ENCODE measurements around the gene MYO7A.

GRCh38 chr11:77095551-77096490, 32.2 kb upstream of the MYO7A start:
- no peak for TF ChIP-seq POLR2A (IDR thresholded peaks at IDR 0.05)
- TF ChIP-seq, protein P1, sequence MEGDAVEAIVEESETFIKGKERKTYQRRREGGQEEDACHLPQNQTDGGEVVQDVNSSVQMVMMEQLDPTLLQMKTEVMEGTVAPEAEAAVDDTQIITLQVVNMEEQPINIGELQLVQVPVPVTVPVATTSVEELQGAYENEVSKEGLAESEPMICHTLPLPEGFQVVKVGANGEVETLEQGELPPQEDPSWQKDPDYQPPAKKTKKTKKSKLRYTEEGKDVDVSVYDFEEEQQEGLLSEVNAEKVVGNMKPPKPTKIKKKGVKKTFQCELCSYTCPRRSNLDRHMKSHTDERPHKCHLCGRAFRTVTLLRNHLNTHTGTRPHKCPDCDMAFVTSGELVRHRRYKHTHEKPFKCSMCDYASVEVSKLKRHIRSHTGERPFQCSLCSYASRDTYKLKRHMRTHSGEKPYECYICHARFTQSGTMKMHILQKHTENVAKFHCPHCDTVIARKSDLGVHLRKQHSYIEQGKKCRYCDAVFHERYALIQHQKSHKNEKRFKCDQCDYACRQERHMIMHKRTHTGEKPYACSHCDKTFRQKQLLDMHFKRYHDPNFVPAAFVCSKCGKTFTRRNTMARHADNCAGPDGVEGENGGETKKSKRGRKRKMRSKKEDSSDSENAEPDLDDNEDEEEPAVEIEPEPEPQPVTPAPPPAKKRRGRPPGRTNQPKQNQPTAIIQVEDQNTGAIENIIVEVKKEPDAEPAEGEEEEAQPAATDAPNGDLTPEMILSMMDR (IDR thresholded peaks at IDR 0.05), result no peak

Data from body of pancreas (tissue), 4 donors.